VCaP (cell line): ENCODE data around the gene RASGRF2.
A peak's percentile ranks its signal among the peaks of the same experiment; 100 is the strongest.

Experiments used
- H3K27ac ChIP-seq: fragments of 450-650 bp; 2 replicates; pipeline ENCODE4 v1.5.1; 2017
- CTCF ChIP-seq: fragments of 450-650 bp; conservative IDR thresholded peaks from 2 replicates; pipeline ENCODE4 v1.5.1; 2017; ENCODE audit warnings: mild to moderate bottlenecking, moderate library complexity

Gene RASGRF2

GRCh38 chr5:81184749-81185110 is 224.6 kb downstream of the RASGRF2 start:
- H3K27ac ChIP-seq, result no peak overlapping the region
- no peak for TF ChIP-seq CTCF

GRCh38 chr5:81187885-81188284 is 227.7 kb downstream of the RASGRF2 start:
- no peak overlapping the region for H3K27ac ChIP-seq
- no peak for TF ChIP-seq CTCF

GRCh38 chr5:81188962-81189361 is 228.8 kb downstream of the RASGRF2 start:
- TF ChIP-seq CTCF, result no peak
- H3K27ac ChIP-seq, result no peak overlapping the region

GRCh38 chr5:81189875-81190498 is 229.8 kb downstream of the RASGRF2 start:
- no peak for TF ChIP-seq CTCF
- H3K27ac ChIP-seq, result no peak overlapping the region

GRCh38 chr5:81191726-81192372 is 231.7 kb downstream of the RASGRF2 start:
- no peak for TF ChIP-seq CTCF
- no peak overlapping the region for H3K27ac ChIP-seq

- no peak overlapping the region for H3K27ac ChIP-seq
- no peak for TF ChIP-seq CTCF
Observed at GRCh38 chr5:81192373-81192750, 232.2 kb downstream of the RASGRF2 start.

- no peak overlapping the region for H3K27ac ChIP-seq
- peak; percentile 87 for TF ChIP-seq CTCF
Observed at GRCh38 chr5:81194633-81195334, 234.6 kb downstream of the RASGRF2 start.
